NCI-H510A (cell line): ENCODE results near the gene IRF9.

ENCODE experiments used
- DNase-seq: peaks from one replicate; lab custom pipeline; 2025; lab: John Stamatoyannopoulos, UW

The IRF9 gene

DNA sequence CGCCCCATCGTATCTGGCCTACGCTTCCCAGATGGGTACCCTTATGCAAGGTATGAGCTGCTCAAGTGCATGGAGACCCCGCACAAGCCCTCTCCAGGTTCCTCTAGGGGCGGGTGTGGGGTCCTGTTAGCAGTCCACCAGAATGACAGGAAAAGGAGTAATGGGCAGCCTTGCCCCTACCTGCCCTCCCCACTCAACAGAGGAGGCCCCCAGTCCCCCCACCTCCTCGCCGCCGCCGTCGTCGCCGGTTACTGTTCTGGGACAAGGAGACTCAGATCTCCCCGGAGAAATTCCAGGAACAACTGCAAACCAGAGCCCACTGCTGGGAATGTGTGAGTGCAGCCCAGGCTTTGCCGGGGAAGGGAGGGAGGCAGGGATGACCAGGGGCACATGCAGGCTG, 16.8 kb downstream of the IRF9 start:
- no peak for DNase-seq

DNA sequence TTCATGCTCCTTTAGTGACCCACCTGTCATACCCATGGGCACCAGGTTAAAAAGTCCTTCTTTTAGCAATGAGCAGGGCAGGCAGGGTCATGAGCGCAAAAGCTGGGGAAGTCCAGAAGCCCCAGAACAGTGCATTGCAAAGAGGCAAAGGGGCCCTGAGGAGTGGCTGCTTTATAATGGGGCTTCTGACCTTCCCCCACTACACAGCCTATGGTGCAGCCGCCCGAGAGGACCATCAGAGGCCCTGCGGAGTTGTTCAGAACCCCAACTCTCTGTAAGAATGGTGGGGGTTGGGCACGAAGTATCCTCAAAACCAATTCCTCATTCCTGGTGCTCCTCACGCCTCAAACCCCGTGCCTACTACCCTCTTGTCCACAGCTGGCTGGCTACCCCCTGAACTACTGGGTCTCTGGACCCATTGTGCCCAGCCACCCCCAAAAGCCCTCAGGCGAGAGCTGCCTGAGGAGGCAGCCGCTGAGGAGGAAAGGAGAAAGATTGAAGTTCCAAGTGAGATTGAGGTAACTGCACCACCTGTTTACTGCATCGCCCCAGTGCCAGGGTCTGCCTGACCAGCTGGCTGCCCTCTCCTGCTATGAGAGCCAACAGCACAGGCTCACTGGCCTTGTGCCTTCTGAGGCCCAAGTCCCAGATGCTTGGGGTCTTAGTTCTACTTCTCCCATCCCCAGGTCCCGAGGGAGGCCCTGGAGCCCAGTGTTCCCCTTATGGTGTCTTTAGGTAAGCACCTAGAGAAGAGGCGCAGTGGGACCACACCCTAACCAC, 17.5 kb downstream of the IRF9 start:
- no peak for DNase-seq

- no peak for DNase-seq
Measured at GRCh38 chr14:24179294-24179960, 18.4 kb downstream of the IRF9 start.

- DNase-seq = no peak
Measured at GRCh38 chr14:24179961-24180796, 19.1 kb downstream of the IRF9 start.

- no peak for DNase-seq
Measured at GRCh38 chr14:24181371-24182077, 20.5 kb downstream of the IRF9 start.

GRCh38 chr14:24182110-24182882, 21.2 kb downstream of the IRF9 start:
- no peak for DNase-seq

- DNase-seq = no peak
Measured at GRCh38 chr14:24183014-24183481, 22.0 kb downstream of the IRF9 start.

- DNase-seq = no peak
Measured at GRCh38 chr14:24184104-24184970, 23.3 kb downstream of the IRF9 start.

DNA sequence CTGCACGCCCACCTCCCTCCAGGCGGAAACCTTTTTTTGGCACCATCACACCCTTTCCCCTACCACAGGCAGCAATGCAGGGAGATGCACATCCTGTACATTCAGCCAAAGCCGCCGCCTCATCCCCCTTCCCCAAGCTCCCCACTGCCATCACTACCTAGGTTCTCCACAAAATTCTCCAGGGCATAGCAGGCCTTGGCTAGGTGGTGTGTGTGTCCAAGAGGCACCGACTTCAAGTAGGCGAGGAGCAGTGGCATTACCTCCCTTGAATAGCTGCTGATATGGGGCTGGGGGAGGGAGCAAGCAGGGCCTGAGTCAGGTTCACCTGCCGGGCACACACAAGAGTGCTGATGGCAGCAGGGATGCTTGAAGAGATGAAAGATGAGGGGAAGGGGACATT, 24.0 kb downstream of the IRF9 start:
- no peak for DNase-seq

- DNase-seq = no peak
Measured at GRCh38 chr14:24185741-24186140, 24.7 kb downstream of the IRF9 start.

DNA sequence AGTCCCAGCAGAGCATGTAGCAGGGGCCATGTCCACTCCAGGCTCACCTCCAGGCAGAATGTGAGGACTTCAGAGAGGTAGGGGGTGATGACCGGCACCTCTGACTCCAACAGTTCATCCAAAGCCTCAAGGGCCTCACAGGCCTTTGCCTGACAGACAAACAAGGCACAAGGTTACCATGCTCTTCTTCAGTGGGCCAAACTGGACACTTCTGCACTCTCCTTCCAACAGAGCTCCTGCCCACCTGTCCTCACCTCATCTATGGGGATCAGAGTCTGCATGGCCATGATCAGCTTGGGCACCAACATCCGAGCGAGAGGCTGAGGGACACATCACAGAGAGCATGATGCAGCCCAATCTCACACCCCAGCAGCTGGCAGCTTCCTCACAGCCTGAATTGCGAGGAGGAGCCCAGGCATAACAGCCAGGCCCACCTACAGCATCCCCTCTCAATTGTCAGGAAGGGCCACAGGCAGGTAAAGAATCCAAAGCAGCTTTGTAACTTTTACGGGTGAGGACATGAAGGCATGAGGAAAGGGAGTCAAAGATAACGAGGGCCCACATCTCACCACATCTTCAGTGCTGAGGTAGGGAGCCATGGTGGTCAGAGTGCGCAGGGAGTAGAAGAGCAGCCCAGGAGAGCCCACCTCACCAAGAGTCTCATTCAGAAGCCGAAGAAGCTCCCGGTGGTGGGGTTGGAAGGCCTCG, 25.9 kb downstream of the IRF9 start:
- no peak for DNase-seq

DNA sequence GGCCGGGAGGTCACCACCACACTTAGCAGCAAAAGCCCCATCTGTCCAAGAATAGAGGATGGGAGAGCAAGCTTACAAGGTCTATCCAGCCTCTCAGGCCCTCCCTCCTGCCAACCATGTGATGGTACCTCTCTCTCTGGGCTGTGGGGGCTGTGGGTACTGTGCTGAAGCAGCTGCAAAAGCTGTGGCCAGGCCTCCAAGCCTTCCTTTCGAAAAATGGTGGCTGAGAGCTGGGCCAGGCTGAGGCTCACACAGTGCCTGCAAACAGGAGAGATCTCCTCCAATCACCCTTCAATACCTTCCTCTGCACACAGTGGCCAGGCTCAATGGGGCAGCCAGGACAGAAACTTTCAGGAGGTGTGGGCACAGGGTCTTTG, 26.5 kb downstream of the IRF9 start:
- DNase-seq = no peak

- DNase-seq = peak; percentile 95
Measured at GRCh38 chr14:24188251-24189058, 27.4 kb downstream of the IRF9 start, which contains the start of gene IPO4. TSS of gene IPO4 (minus strand) at chr14:24188816. CDS start at chr14:24188787, 29 bp downstream.

DNA sequence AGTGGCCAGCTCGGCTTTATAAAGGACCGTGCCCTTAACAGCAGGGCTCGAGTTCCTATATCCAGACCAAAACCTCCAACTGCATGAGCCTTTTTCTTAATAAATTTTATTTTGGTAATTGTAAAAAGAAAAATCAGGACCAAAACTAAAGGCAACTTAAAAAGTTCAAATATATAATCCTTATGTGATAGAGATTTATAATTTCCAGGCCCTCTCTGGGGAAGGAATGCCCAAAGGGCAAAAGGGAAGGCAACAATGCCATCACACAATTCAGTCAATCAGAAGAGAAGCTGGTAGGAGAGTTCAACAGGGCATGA, 28.0 kb downstream of the IRF9 start:
- DNase-seq = no peak

- DNase-seq = no peak
Measured at GRCh38 chr14:24189460-24189859, 28.4 kb downstream of the IRF9 start.

GRCh38 chr14:24190416-24190815, 29.4 kb downstream of the IRF9 start:
- no peak for DNase-seq

DNA sequence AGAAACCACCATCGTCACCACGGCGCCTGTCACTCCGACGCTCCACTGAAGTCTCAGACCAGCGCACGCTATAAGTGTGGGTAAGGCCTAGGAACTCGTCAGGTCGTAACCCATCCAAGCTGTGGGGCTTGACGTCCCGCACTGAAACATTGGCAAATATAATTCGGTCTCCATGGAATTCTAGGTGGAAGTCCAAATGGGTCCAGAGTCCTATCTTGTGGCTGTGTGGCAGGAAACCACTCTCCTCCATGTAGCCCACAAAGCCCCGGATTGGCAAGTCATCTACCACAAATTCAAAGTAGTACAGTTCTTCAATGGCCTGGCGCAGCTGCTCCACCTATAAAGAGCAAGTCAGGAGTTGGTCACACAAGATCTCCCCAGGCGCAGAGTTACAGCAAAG, 31.9 kb downstream of the IRF9 start:
- DNase-seq = no peak

DNA sequence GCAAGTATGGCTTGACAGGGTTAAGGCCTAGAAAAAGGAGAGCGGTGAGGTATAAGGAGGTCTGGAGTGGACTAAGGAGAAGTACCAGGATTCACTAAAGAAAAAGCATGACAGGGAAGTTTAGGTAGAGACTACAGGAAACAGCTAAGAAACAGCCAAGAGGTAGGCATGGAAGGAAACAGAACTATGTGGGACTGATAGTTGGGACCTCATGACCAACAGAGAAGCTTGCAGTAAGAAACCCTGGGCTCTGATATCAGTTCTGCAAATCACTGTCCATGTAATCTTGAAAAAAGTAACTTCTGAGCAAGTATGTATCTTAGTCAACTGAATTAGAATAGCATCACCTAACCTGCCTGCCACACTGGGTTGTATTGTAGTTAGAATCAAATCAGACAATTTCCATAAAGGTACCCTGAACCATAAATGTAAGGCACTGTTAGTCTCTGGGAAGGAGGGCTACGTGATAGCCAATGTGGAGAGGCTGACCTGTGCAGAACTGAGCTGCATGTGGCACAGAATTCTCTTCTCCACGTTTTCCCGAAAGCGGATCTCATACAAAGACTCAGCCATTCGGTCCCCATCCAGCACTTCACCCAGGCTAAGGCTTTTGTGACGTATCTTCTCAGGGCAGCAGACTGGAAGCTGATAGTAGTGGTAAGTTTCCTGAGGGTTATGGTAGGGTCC, 33.3 kb downstream of the IRF9 start:
- no peak for DNase-seq
